Measurements from ENCODE around the gene AK9.

The AK9 gene

DNA sequence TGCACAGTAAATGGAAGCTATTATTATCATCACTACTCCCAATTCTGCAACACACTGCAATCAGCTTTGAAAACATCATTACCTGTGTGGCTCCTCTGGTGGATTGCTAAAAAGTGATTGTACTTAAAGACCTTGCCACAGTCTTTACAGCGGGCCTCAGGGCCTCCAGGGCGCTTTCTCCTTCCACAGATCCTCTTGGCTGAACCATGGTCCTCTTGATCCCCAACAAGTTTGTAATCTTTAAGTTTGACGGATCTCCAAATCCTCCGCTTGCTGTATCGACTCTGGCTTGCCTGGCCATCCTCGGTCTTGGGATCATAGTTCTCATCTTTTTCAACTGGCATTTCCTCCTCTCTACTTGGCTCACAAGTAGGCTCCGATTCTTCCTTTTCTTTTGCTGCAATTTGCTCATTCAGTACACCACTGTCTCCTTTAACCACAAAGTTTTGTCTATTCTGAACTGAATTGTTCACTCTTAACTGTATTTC lies 210.0 kb downstream of the AK9 start:
- no peak for TF ChIP-seq SP1 (IDR thresholded peaks at IDR 0.05)
- no peak for TF ChIP-seq FOXK2 (IDR thresholded peaks at IDR 0.05)
- TF ChIP-seq LEF1 (IDR thresholded peaks at IDR 0.05; ENCODE audit: borderline replicate concordance) = no peak
- no peak for TF ChIP-seq TARDBP (IDR thresholded peaks at IDR 0.05)
- no peak for TF ChIP-seq BHLHE40 (IDR thresholded peaks at IDR 0.05; ENCODE audit: borderline replicate concordance)
- TF ChIP-seq NFRKB (IDR thresholded peaks at IDR 0.05) = no peak
- no peak for TF ChIP-seq ZNF384 (IDR thresholded peaks at IDR 0.05)
- TF ChIP-seq, protein P1, sequence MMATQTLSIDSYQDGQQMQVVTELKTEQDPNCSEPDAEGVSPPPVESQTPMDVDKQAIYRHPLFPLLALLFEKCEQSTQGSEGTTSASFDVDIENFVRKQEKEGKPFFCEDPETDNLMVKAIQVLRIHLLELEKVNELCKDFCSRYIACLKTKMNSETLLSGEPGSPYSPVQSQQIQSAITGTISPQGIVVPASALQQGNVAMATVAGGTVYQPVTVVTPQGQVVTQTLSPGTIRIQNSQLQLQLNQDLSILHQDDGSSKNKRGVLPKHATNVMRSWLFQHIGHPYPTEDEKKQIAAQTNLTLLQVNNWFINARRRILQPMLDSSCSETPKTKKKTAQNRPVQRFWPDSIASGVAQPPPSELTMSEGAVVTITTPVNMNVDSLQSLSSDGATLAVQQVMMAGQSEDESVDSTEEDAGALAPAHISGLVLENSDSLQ (IDR thresholded peaks at IDR 0.05) = no peak
- no peak for TF ChIP-seq HDGF (IDR thresholded peaks at IDR 0.05; ENCODE audit: borderline replicate concordance)
- TF ChIP-seq CTBP1 (IDR thresholded peaks at IDR 0.05; ENCODE audit: borderline replicate concordance) = no peak
- no peak for TF ChIP-seq ELF4 (IDR thresholded peaks at IDR 0.05)
- no peak for TF ChIP-seq FOXA1 (IDR thresholded peaks at IDR 0.05)
- no peak for TF ChIP-seq SUZ12 (IDR thresholded peaks at IDR 0.05)
- CTCF ChIA-PET = interaction anchor here (1.5 kb wide), 1 partner anchor 40 kb away, joined by 7 read pairs; the partner anchor contains the start of genes PPIL6 and SMPD2
- POLR2A ChIA-PET = no interaction called here
- no peak for DNase-seq (ENCODE audit: extremely low spot score)

- no peak for DNase-seq (ENCODE audit: extremely low spot score)
- CTCF ChIA-PET = interaction anchor here (0.7 kb wide), 1 partner anchor 19 kb away, joined by 4 read pairs; no protein-coding TSS in a partner anchor
- POLR2A ChIA-PET = no interaction called here
- TF ChIP-seq FOXA1 (IDR thresholded peaks at IDR 0.05) (no peak), BHLHE40 (IDR thresholded peaks at IDR 0.05; ENCODE audit: borderline replicate concordance) (no peak), ELF4 (IDR thresholded peaks at IDR 0.05) (no peak), HDGF (IDR thresholded peaks at IDR 0.05; ENCODE audit: borderline replicate concordance) (no peak), FOXM1 (IDR thresholded peaks at IDR 0.05; ENCODE audit: borderline replicate concordance) (no peak), L3MBTL2 (conservative IDR thresholded peaks at IDR 0.05) (no peak)
- TF ChIP-seq, protein P1 (IDR thresholded peaks at IDR 0.05) = no peak
Observed at GRCh38 chr6:109478841-109479624, 212.0 kb downstream of the AK9 start.

- CTCF ChIA-PET = interaction anchor here (0.7 kb wide), 1 partner anchor 18 kb away, joined by 4 read pairs; no protein-coding TSS in a partner anchor
- POLR2A ChIA-PET = no interaction called here
- DNase-seq (ENCODE audit: extremely low spot score) = no peak
- no peak for TF ChIP-seq LEF1 (IDR thresholded peaks at IDR 0.05; ENCODE audit: borderline replicate concordance)
- no peak for TF ChIP-seq TARDBP (IDR thresholded peaks at IDR 0.05)
- TF ChIP-seq FOXA1 (IDR thresholded peaks at IDR 0.05) = no peak
- no peak for TF ChIP-seq ARNT (IDR thresholded peaks at IDR 0.05)
- TF ChIP-seq BHLHE40 (IDR thresholded peaks at IDR 0.05; ENCODE audit: borderline replicate concordance) = no peak
- TF ChIP-seq NFRKB (IDR thresholded peaks at IDR 0.05) = no peak
- TF ChIP-seq CTBP1 (IDR thresholded peaks at IDR 0.05; ENCODE audit: borderline replicate concordance) = no peak
- TF ChIP-seq FOXK2 (IDR thresholded peaks at IDR 0.05) = no peak
- no peak for TF ChIP-seq ELF4 (IDR thresholded peaks at IDR 0.05)
- no peak for TF ChIP-seq L3MBTL2 (conservative IDR thresholded peaks at IDR 0.05)
- TF ChIP-seq ZNF384 (IDR thresholded peaks at IDR 0.05) = no peak
Observed at GRCh38 chr6:109478222-109478805, 212.7 kb downstream of the AK9 start.

DNA sequence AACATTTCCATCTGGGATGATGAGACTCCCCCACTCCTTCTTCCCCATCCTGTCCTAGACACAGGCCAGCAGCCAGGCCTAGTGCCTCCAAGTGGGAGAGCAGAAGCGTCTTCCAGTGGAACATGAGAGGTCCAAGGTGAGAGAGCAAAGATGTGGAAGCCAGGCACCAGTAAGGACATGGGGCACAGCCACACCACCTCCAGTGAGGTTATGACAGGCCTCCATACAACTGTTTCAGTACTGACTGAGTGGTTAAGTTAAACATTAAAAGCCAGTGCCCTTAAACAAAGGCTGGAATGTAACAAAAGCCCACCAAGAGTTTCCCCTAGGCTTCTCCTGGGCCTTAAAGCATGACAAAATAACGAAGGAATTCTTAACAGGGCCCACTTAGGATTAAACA lies 213.3 kb downstream of the AK9 start:
- CTCF ChIA-PET = no interaction called here
- TF ChIP-seq HDGF (IDR thresholded peaks at IDR 0.05; ENCODE audit: borderline replicate concordance) (no peak), ELF4 (IDR thresholded peaks at IDR 0.05) (no peak), SUZ12 (IDR thresholded peaks at IDR 0.05) (no peak), NFRKB (IDR thresholded peaks at IDR 0.05) (no peak), LEF1 (IDR thresholded peaks at IDR 0.05; ENCODE audit: borderline replicate concordance) (no peak), TARDBP (IDR thresholded peaks at IDR 0.05) (no peak), L3MBTL2 (conservative IDR thresholded peaks at IDR 0.05) (no peak), BHLHE40 (IDR thresholded peaks at IDR 0.05; ENCODE audit: borderline replicate concordance) (no peak), ZNF384 (IDR thresholded peaks at IDR 0.05) (no peak), FOXK2 (IDR thresholded peaks at IDR 0.05) (no peak), FOXM1 (IDR thresholded peaks at IDR 0.05; ENCODE audit: borderline replicate concordance) (no peak), ARNT (IDR thresholded peaks at IDR 0.05) (no peak), SP1 (IDR thresholded peaks at IDR 0.05) (no peak), CTBP1 (IDR thresholded peaks at IDR 0.05; ENCODE audit: borderline replicate concordance) (no peak), FOXA1 (IDR thresholded peaks at IDR 0.05) (no peak)
- TF ChIP-seq, protein P1 (IDR thresholded peaks at IDR 0.05) = no peak
- POLR2A ChIA-PET = no interaction called here

DNA sequence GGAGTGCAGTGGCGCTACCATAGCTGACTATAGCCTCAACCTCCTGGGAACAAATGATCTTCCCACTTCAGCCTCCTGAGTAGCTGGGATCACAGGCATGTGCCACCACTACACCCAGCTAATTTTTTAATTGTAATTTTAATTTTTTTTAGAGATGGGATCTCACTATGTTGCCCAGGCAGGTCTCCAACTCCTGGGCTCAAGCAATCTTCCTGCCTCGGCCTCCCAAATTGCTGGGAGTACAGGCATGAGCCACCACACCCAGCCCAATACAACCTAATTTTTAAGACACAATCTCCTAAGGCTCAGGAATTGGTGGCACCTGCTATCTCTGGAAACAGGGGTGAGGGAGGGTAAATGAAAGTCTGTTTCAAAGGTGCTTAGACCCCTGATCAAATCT lies 213.8 kb downstream of the AK9 start:
- TF ChIP-seq ELF4 (IDR thresholded peaks at IDR 0.05) (no peak), BHLHE40 (IDR thresholded peaks at IDR 0.05; ENCODE audit: borderline replicate concordance) (no peak), LEF1 (IDR thresholded peaks at IDR 0.05; ENCODE audit: borderline replicate concordance) (no peak)
- ChIA-PET POLR2A (no interaction called here), CTCF (no interaction called here)
- no peak for DNase-seq (ENCODE audit: extremely low spot score)

More for the DNA sequence above, 213.3 kb downstream of the AK9 start:
- DNase-seq (ENCODE audit: extremely low spot score) = no peak

DNA sequence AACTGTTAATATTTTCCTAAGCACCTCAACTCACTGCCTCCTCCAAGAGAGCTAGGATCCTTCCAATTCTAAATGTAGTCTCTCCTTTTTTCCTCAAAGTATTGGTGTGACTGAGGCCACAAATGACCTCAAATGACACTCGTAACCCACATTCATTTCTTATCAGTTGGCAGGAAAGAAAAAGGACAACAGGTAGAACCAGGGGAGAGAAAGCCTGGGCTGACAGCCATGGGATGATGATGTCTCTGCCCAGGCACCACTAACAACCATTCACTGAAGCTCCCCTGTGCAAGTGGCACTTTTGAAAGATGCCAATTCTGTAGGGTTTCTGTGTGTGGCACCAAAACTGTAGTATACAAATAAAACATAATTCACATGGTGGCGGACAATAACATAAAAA lies 215.4 kb downstream of the AK9 start:
- ChIA-PET POLR2A (no interaction called here), CTCF (no interaction called here)
- no peak for DNase-seq (ENCODE audit: extremely low spot score)
- TF ChIP-seq FOXK2 (IDR thresholded peaks at IDR 0.05) (no peak), HDGF (IDR thresholded peaks at IDR 0.05; ENCODE audit: borderline replicate concordance) (no peak), SUZ12 (IDR thresholded peaks at IDR 0.05) (no peak), ELF4 (IDR thresholded peaks at IDR 0.05) (no peak), ARNT (IDR thresholded peaks at IDR 0.05) (no peak), CTBP1 (IDR thresholded peaks at IDR 0.05; ENCODE audit: borderline replicate concordance) (no peak), NFRKB (IDR thresholded peaks at IDR 0.05) (no peak)
